ENCODE data around the gene EPHA6. TPM values are rescaled to one million over a fixed set of nuclear protein-coding genes. Genes with fewer than 3 reads are reported as not detected.
"Not testable (repeated sequence)": the region's sequence is repeated elsewhere in the genome, so short reads cannot be mapped to it uniquely, and the experiment has no call there.

Gene EPHA6
- total and polyA plus RNA-seq, 7 donors, result 0.04 TPM; not detected in 6

- Histone ChIP-seq H3K4me1 (no peaks in the 10 kb centered on the region), H3K9me3 (no peaks in the 10 kb centered on the region), H3K4me3 (no peak overlapping the region), H3K27me3 (ENCODE audit: insufficient read depth in 3 of 3, low read length in 2 of 3) (no peaks in the 10 kb centered on the region), H3K27ac (no peak overlapping the region), H3K36me3 (ENCODE audit: insufficient read depth in 1 of 2, low read depth in 1 of 2) (no peaks in the 10 kb centered on the region)
- intact Hi-C loops (cut with DNase I), result no loop called here
- no peak for TF ChIP-seq CTCF (IDR thresholded peaks at IDR 0.05)
- DNase-seq (no peak), ATAC-seq (no peak)
Observed at GRCh38 chr3:96977671-96978070, 163.3 kb downstream of the EPHA6 start.

GRCh38 chr3:96983716-96984115 is 169.3 kb downstream of the EPHA6 start:
- H3K9me3 ChIP-seq; H3K27ac ChIP-seq; intact Hi-C loops (cut with DNase I); H3K4me1 ChIP-seq; ATAC-seq; H3K4me3 ChIP-seq; H3K27me3 ChIP-seq (ENCODE audit: insufficient read depth in 3 of 3, low read length in 2 of 3); DNase-seq; H3K36me3 ChIP-seq (ENCODE audit: insufficient read depth in 1 of 2, low read depth in 1 of 2): not testable (repeated sequence)
- 91 to 95% (median 94%) methylated on average over 7 of the region's 7 CpGs for WGBS, 3 donors

- no peak for TF ChIP-seq CTCF (IDR thresholded peaks at IDR 0.05)
- ATAC-seq (no peak), DNase-seq (no peak)
- H3K4me3 ChIP-seq, result no peak overlapping the region
- H3K9me3 ChIP-seq, result no peaks in the 10 kb centered on the region
- H3K36me3 ChIP-seq (ENCODE audit: insufficient read depth in 1 of 2, low read depth in 1 of 2), result no peaks in the 10 kb centered on the region
- no peak overlapping the region for H3K27ac ChIP-seq
- intact Hi-C loops (cut with DNase I), result no loop called here
- WGBS, 3 donors, result 90 to 100% (median 92%) methylated on average over 1 of the region's 1 CpG
- no peaks in the 10 kb centered on the region for H3K4me1 ChIP-seq
- no peaks in the 10 kb centered on the region for H3K27me3 ChIP-seq (ENCODE audit: insufficient read depth in 3 of 3, low read length in 2 of 3)
Observed at GRCh38 chr3:96986241-96986640, 171.8 kb downstream of the EPHA6 start.

GRCh38 chr3:96991231-96991630 is 176.8 kb downstream of the EPHA6 start:
- DNase-seq (no peak), ATAC-seq (no peak)
- intact Hi-C loops (cut with DNase I), result no loop called here
- 58 to 66% (median 58%) methylated on average over 2 of the region's 2 CpGs for WGBS, 3 donors
- H3K9me3 ChIP-seq, result no peaks in the 10 kb centered on the region
- H3K27me3 ChIP-seq (ENCODE audit: insufficient read depth in 3 of 3, low read length in 2 of 3), result no peaks in the 10 kb centered on the region
- H3K4me3 ChIP-seq, result no peak overlapping the region
- TF ChIP-seq CTCF (IDR thresholded peaks at IDR 0.05), result no peak
- no peaks in the 10 kb centered on the region for H3K4me1 ChIP-seq
- no peaks in the 10 kb centered on the region for H3K36me3 ChIP-seq (ENCODE audit: insufficient read depth in 1 of 2, low read depth in 1 of 2)
- no peak overlapping the region for H3K27ac ChIP-seq

- DNase-seq (no peak), ATAC-seq (peak in 1 of 4 donors; percentile 44)
- Histone ChIP-seq H3K27ac (no peak overlapping the region), H3K27me3 (ENCODE audit: insufficient read depth in 3 of 3, low read length in 2 of 3) (no peaks in the 10 kb centered on the region), H3K4me3 (no peak overlapping the region), H3K36me3 (ENCODE audit: insufficient read depth in 1 of 2, low read depth in 1 of 2) (no peaks in the 10 kb centered on the region), H3K9me3 (no peaks in the 10 kb centered on the region), H3K4me1 (no peaks in the 10 kb centered on the region)
- 42 to 44% (median 43%) methylated on average over 4 of the region's 4 CpGs for WGBS, 3 donors
- TF ChIP-seq CTCF (IDR thresholded peaks at IDR 0.05), result no peak
- intact Hi-C loops (cut with DNase I), result no loop called here
Observed at GRCh38 chr3:96991800-96992365, 177.5 kb downstream of the EPHA6 start.
